Liver (tissue), 9 donors: ENCODE data around the gene CFTR. TPM values are rescaled to one million over a fixed set of nuclear protein-coding genes. Genes with fewer than 3 reads are reported as not detected.

Experiments used
- DNase-seq: peaks from one replicate; pipeline ENCODE4 v3.0.0-alpha.2; 2017; ENCODE audit warnings: low spot score
- H3K27ac ChIP-seq, 2 donors: one replicate each; pipeline ENCODE4 v1.7.0; 2013; ENCODE audit warnings: inconsistent platforms in 2 of 2, low read length in 2 of 2, control low read depth in 1 of 2, low read depth in 1 of 2, mild to moderate bottlenecking in 1 of 2
- H3K27me3 ChIP-seq, 4 donors: one replicate each; pipeline versions ENCODE4 v1.6.1 to v1.7.0; 2013; ENCODE audit warnings: low read length in 3 of 4, inconsistent platforms in 1 of 4, mild to moderate bottlenecking in 1 of 4, moderate library complexity in 1 of 4; ENCODE audit not compliant: control insufficient read depth in 4 of 4, insufficient read depth in 4 of 4
- H3K36me3 ChIP-seq, 4 donors: one replicate each; pipeline versions ENCODE4 v1.6.1 to v1.7.0; 2013; ENCODE audit warnings: low read length in 3 of 4, mild to moderate bottlenecking in 3 of 4, low read depth in 1 of 4, moderate library complexity in 1 of 4; ENCODE audit not compliant: control insufficient read depth in 4 of 4, insufficient read depth in 3 of 4
- H3K4me1 ChIP-seq, 4 donors: one replicate each; pipeline versions ENCODE4 v1.6.1 to v1.7.0; 2013; ENCODE audit warnings: low read length in 3 of 4, mild to moderate bottlenecking in 3 of 4, moderate library complexity in 1 of 4; ENCODE audit not compliant: control insufficient read depth in 4 of 4, insufficient read depth in 4 of 4
- H3K4me3 ChIP-seq, 3 donors: one replicate each; pipeline versions ENCODE4 v1.6.1 to v1.7.0; 2013; ENCODE audit warnings: low read length in 3 of 3, control low read depth in 1 of 3, low read depth in 1 of 3, mild to moderate bottlenecking in 1 of 3
- H3K9ac ChIP-seq, 2 donors: one replicate each; pipeline ENCODE4 v1.7.0; 2013; ENCODE audit warnings: low read length in 2 of 2, mild to moderate bottlenecking in 2 of 2, moderate library complexity in 2 of 2, control low read depth in 1 of 2, low read depth in 1 of 2
- H3K9me3 ChIP-seq, 4 donors: one replicate each; pipeline versions ENCODE4 v1.6.1 to v1.7.0; 2013; ENCODE audit warnings: low read length in 3 of 4; ENCODE audit not compliant: control insufficient read depth in 4 of 4
- ATF3 ChIP-seq: IDR thresholded peaks from 2 replicates; pipeline ENCODE4 v1.6.1; 2016; ENCODE audit warnings: antibody characterized with exemption
- CTCF ChIP-seq: fragments of 150-350 bp; IDR thresholded peaks from 2 replicates; pipeline ENCODE4 v1.5.1; 2017; ENCODE audit warnings: improper control_type of control experiment, low read depth, low read length; ENCODE audit not compliant: missing input control
- FOXA2 ChIP-seq: IDR thresholded peaks from 2 replicates; pipeline ENCODE4 v1.6.1; 2016; ENCODE audit warnings: antibody characterized with exemption
- HNF4A ChIP-seq, 2 donors: conservative IDR thresholded peaks; 2 replicates each; pipeline ENCODE4 v1.6.1; 2016; ENCODE audit warnings: antibody characterized with exemption in 2 of 2, mild to moderate bottlenecking in 2 of 2
- MAX ChIP-seq: IDR thresholded peaks from 2 replicates; pipeline ENCODE4 v1.6.1; 2016; ENCODE audit warnings: antibody characterized with exemption
- RAD21 ChIP-seq, 2 donors: IDR thresholded peaks; 2 replicates each; pipeline ENCODE4 v1.6.1; 2016; ENCODE audit warnings: antibody characterized with exemption in 2 of 2, mild to moderate bottlenecking in 2 of 2
- REST ChIP-seq: IDR thresholded peaks from 2 replicates; pipeline ENCODE4 v1.6.1; 2016; ENCODE audit warnings: antibody characterized with exemption, mild to moderate bottlenecking
- RXRA ChIP-seq, 2 donors: IDR thresholded peaks; 2 replicates each; pipeline ENCODE4 v1.6.1; 2017 to 2018; ENCODE audit warnings: antibody characterized with exemption in 2 of 2, mild to moderate bottlenecking in 1 of 2
- SP1 ChIP-seq: IDR thresholded peaks from 2 replicates; pipeline ENCODE4 v1.6.1; 2018; ENCODE audit warnings: antibody characterized with exemption, mild to moderate bottlenecking
- TAF1 ChIP-seq: conservative IDR thresholded peaks from 2 replicates; pipeline ENCODE4 v1.6.1; 2016; ENCODE audit warnings: antibody characterized with exemption, mild to moderate bottlenecking
- YY1 ChIP-seq: IDR thresholded peaks from 2 replicates; pipeline ENCODE4 v1.6.1; 2016; ENCODE audit warnings: antibody characterized with exemption, mild to moderate bottlenecking
- WGBS: extraction: QIAGEN DNeasy Blood & Tissue Kit; methylation state at CpG from one replicate; pipeline ENCODE4 v1.1.7; 2013; 5-methylcytosine and 5-hydroxymethylcytosine counted together
- polyA plus RNA-seq, 2 donors: library from polyadenylated mRNA; stranded (reverse) in 1 of 2; unstranded in 1 of 2; fragments of 200-250 nt in 1 of 2; fragments of >200 nt in 1 of 2; fragmentation: Nextera tagmentation in 1 of 2; extraction: Ambion mirVana in 1 of 2; gene quantifications; one replicate each; pipeline versions ENCODE4 v1.2.1 to v1.2.3, GENCODE V29; 2013 to 2015
- total RNA-seq, 2 donors: library from RNA; depleted of rRNA; stranded (reverse); fragments of >200 nt; gene quantifications; one replicate each; pipeline ENCODE4 v1.2.3, GENCODE V29; 2014
- donor health status: healthy.
- donor health status: healthy.
- donor health status: healthy.
- donor health status: healthy.
- donor health status: healthy.

CFTR gene
- total and polyA plus RNA-seq, 4 donors: 0.75 to 10.5 (median 1.3) TPM

GRCh38 chr7:117489911-117490310, 10.1 kb downstream of the CFTR start (continued):
- TF ChIP-seq MAX (no peak), ATF3 (no peak), CTCF (no peak)

- no peak overlapping the region for H3K4me3 ChIP-seq
- peaks cover 0 to 12% (median 10%) of the 10 kb centered on the region in 4 donors for H3K4me1 ChIP-seq
- H3K9me3 ChIP-seq: no peaks in the 10 kb centered on the region
- H3K9ac ChIP-seq: no peak overlapping the region
- TF ChIP-seq RAD21 (IDR thresholded peaks at IDR 0.05): no peak
- no peaks in the 10 kb centered on the region for H3K27me3 ChIP-seq
- DNase-seq: no peak
- WGBS: 45% methylated on average over 2 of the region's 2 CpGs
- no peak overlapping the region for H3K27ac ChIP-seq
- no peaks in the 10 kb centered on the region for H3K36me3 ChIP-seq
Observed at GRCh38 chr7:117492649-117493048, 12.8 kb downstream of the CFTR start.

GRCh38 chr7:117493460-117493859, 13.6 kb downstream of the CFTR start:
- no peaks in the 10 kb centered on the region for H3K27me3 ChIP-seq
- 89% methylated on average over 2 of the region's 2 CpGs for WGBS
- H3K27ac ChIP-seq: no peak overlapping the region
- H3K36me3 ChIP-seq: no peaks in the 10 kb centered on the region
- DNase-seq: no peak
- no peak overlapping the region for H3K4me3 ChIP-seq
- no peak for TF ChIP-seq YY1
- TF ChIP-seq HNF4A (conservative IDR thresholded peaks at IDR 0.05): no peak
- TF ChIP-seq CTCF: no peak
- no peak for TF ChIP-seq MAX
- no peak for TF ChIP-seq REST
- TF ChIP-seq SP1: no peak
- no peak for TF ChIP-seq FOXA2
- TF ChIP-seq RXRA (IDR thresholded peaks at IDR 0.05): no peak
- no peak for TF ChIP-seq ATF3
- TF ChIP-seq TAF1: no peak
- H3K9ac ChIP-seq: no peak overlapping the region
- peaks cover 0 to 12% (median 10%) of the 10 kb centered on the region in 4 donors for H3K4me1 ChIP-seq
- H3K9me3 ChIP-seq: no peaks in the 10 kb centered on the region
